Measurements from ENCODE around the gene FALEC. TPM values are rescaled to one million over a fixed set of nuclear protein-coding genes. Genes with fewer than 3 reads are reported as not detected.

Gene FALEC
- total RNA-seq, 2 experiments from 2014 or later: not detected

DNA sequence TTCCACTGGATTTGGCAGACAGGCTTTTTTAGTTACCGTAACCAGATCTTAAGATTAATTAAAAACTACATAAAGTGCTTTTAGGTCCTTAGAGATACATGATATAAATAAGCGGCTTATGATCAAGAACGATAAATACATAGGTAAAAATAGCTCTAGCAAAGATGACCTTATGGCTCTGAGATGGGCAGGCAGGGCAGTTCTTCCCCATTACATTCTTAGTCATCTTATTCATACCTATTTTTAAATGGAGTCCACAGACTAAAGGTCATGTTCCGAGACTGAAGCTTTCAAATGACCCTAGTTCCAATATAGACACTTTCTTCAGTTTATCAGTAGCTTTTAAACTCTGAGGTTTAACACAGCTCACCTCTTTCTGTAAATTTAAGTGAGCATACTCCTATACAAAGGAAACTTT, 59.5 kb downstream of the FALEC start:
- peak overlapping the region; percentile 84 for H3K4me3 ChIP-seq (ENCODE audit: low read length)
- peaks cover 97% of the 10 kb centered on the region for H3K36me3 Mint-ChIP-seq (ENCODE audit: low read depth)
- peaks cover 54% of the 10 kb centered on the region for H3K4me1 ChIP-seq (ENCODE audit: insufficient read depth, low read length)
- peaks cover 68% of the 10 kb centered on the region for H3K4me1 Mint-ChIP-seq (ENCODE audit: low read depth)
- peak overlapping the region; percentile 98 for H3K27ac Mint-ChIP-seq
- H3K27me3 ChIP-seq (ENCODE audit: control insufficient read depth in 1 of 2, insufficient read depth in 2 of 2, low read length in 2 of 2): no peaks in the 10 kb centered on the region
- H3K36me3 ChIP-seq (ENCODE audit: insufficient read depth, low read length): peaks cover 84% of the 10 kb centered on the region
- H3K9me3 ChIP-seq (ENCODE audit: control insufficient read depth in 1 of 2, insufficient read depth in 1 of 2, low read length in 2 of 2): no peaks in the 10 kb centered on the region
- DNase-seq (peak in 1 of 14 experiments; percentile 7), ATAC-seq (ENCODE audit: poor library complexity) (no peak)
- TF ChIP-seq, protein P1, sequence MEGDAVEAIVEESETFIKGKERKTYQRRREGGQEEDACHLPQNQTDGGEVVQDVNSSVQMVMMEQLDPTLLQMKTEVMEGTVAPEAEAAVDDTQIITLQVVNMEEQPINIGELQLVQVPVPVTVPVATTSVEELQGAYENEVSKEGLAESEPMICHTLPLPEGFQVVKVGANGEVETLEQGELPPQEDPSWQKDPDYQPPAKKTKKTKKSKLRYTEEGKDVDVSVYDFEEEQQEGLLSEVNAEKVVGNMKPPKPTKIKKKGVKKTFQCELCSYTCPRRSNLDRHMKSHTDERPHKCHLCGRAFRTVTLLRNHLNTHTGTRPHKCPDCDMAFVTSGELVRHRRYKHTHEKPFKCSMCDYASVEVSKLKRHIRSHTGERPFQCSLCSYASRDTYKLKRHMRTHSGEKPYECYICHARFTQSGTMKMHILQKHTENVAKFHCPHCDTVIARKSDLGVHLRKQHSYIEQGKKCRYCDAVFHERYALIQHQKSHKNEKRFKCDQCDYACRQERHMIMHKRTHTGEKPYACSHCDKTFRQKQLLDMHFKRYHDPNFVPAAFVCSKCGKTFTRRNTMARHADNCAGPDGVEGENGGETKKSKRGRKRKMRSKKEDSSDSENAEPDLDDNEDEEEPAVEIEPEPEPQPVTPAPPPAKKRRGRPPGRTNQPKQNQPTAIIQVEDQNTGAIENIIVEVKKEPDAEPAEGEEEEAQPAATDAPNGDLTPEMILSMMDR (IDR thresholded peaks at IDR 0.05): no peak
- no peaks in the 10 kb centered on the region for H3K27me3 Mint-ChIP-seq
- intact Hi-C loops (cut with DNase I, micrococcal nuclease): no loop called here
- H3K27ac ChIP-seq (ENCODE audit: low read depth in 1 of 2, low read length in 2 of 2): peak overlapping the region; percentile 20 to 97
- ChIA-PET CTCF (interaction anchor here (0.9 to 14.2 kb wide), 4 partner anchors 9 to 46 kb away, joined by 3 to 183 read pairs (median 6); no protein-coding TSS in a partner anchor), POLR2A (interaction anchor here (0.5 to 15.4 kb wide), 3 partner anchors 11 to 248 kb away, joined by 4 to 1538 read pairs (median 94); partner anchors contain the start of gene ENSA)
- no peaks in the 10 kb centered on the region for H3K9me3 Mint-ChIP-seq
- peak overlapping the region; percentile 98 for H3K4me3 Mint-ChIP-seq

DNA sequence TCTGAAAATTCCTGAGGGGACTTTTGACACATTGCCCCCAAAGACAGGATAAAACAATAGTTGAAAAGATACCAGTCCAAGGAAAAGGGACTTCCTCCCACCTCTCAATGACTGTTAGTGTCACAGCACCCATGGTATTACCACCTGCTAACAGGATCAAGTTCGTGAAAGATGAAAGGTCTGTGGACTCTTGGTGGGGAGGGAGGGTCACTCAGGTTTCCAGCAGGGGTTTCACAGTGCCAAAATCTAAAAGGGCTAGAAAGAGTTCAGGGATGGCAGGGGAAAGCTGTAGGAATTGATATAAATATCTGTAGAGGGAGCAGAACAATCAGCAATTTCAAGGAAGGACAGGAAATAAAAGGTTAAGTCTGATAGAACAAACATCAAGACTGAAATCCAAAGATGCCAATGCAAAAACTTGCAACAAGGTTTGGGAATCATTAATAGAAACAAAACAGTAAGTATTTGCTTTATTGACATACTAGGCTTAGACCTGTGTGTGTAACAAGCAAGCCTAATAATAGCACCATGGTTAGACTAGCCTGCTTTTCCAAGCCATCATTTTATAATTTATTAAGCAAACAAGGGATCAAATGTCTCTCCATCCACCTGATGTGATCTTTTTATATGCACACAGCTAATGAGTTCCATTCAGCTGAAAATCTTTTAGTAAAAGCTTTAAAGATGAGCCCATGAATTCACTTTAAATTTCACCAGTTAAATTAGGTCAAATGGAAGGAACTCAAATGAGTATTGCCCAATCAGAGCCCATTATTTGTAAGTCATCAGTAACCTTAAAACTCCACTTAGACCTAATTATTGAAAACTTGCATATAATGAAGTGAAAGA, 60.2 kb downstream of the FALEC start:
- intact Hi-C loops (cut with DNase I, micrococcal nuclease): no loop called here
- Mint-ChIP-seq H3K9me3 (no peaks in the 10 kb centered on the region), H3K27me3 (no peaks in the 10 kb centered on the region), H3K4me1 (ENCODE audit: low read depth) (peaks cover 68% of the 10 kb centered on the region), H3K36me3 (ENCODE audit: low read depth) (peaks cover 96% of the 10 kb centered on the region), H3K27ac (peak overlapping the region; percentile 98), H3K4me3 (peak overlapping the region; percentile 98)
- DNase-seq (peak in 1 of 14 experiments; percentile 6), ATAC-seq (ENCODE audit: poor library complexity) (no peak)
- Histone ChIP-seq H3K27me3 (ENCODE audit: control insufficient read depth in 1 of 2, insufficient read depth in 2 of 2, low read length in 2 of 2) (no peaks in the 10 kb centered on the region), H3K4me1 (ENCODE audit: insufficient read depth, low read length) (peaks cover 53% of the 10 kb centered on the region), H3K27ac (ENCODE audit: low read depth in 1 of 2, low read length in 2 of 2) (peak overlapping the region; percentile 37 to 97), H3K4me3 (ENCODE audit: low read length) (peak overlapping the region; percentile 84), H3K36me3 (ENCODE audit: insufficient read depth, low read length) (peaks cover 79% of the 10 kb centered on the region), H3K9me3 (ENCODE audit: control insufficient read depth in 1 of 2, insufficient read depth in 1 of 2, low read length in 2 of 2) (no peaks in the 10 kb centered on the region)
- ChIA-PET POLR2A (interaction anchor here (0.5 to 15.4 kb wide), 5 partner anchors 11 to 689 kb away, joined by 4 to 1538 read pairs (median 51); partner anchors contain the start of gene ENSA), CTCF (interaction anchor here (0.9 to 14.2 kb wide), 5 partner anchors 8 to 46 kb away, joined by 3 to 183 read pairs (median 8); no protein-coding TSS in a partner anchor)
- TF ChIP-seq, protein P1 (IDR thresholded peaks at IDR 0.05): no peak

DNA sequence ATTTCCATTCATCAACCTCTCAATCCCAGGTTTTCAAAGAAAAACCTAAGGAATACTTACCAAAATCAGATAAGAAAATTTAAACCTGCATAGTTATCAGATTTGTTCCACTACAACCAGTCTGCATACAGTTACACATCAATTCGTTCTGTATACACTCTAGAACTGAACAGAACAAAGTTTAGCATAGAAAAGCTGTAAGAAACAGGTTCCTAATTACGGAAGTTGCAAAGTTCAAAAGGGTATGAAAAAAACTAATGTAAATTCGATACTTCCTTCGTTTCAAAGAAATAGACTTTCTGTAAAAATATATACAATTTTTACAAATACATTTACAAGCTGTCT, 60.8 kb downstream of the FALEC start:
- Histone ChIP-seq H3K4me3 (ENCODE audit: low read length) (peak overlapping the region; percentile 84), H3K27me3 (ENCODE audit: control insufficient read depth in 1 of 2, insufficient read depth in 2 of 2, low read length in 2 of 2) (no peaks in the 10 kb centered on the region), H3K36me3 (ENCODE audit: insufficient read depth, low read length) (peaks cover 73% of the 10 kb centered on the region), H3K27ac (ENCODE audit: low read depth in 1 of 2, low read length in 2 of 2) (peak overlapping the region; percentile 37 to 97), H3K4me1 (ENCODE audit: insufficient read depth, low read length) (peaks cover 48% of the 10 kb centered on the region), H3K9me3 (ENCODE audit: control insufficient read depth in 1 of 2, insufficient read depth in 1 of 2, low read length in 2 of 2) (no peaks in the 10 kb centered on the region)
- ChIA-PET CTCF (interaction anchor here (1.1 to 14.2 kb wide), 5 partner anchors 8 to 45 kb away, joined by 3 to 183 read pairs (median 8); no protein-coding TSS in a partner anchor), POLR2A (interaction anchor here (0.8 to 15.4 kb wide), 8 partner anchors 12 to 689 kb away, joined by 3 to 1538 read pairs (median 10); partner anchors contain the start of genes CTSS, ENSA and RPRD2)
- DNase-seq (peak in 1 of 14 experiments; percentile 8), ATAC-seq (ENCODE audit: poor library complexity) (no peak)
- TF ChIP-seq, protein P1 (IDR thresholded peaks at IDR 0.05): no peak
- intact Hi-C loops (cut with DNase I, micrococcal nuclease): no loop called here
- peak overlapping the region; percentile 98 for H3K27ac Mint-ChIP-seq
- peak overlapping the region; percentile 98 for H3K4me3 Mint-ChIP-seq
- peaks cover 66% of the 10 kb centered on the region for H3K4me1 Mint-ChIP-seq (ENCODE audit: low read depth)
- H3K9me3 Mint-ChIP-seq: no peaks in the 10 kb centered on the region
- peaks cover 94% of the 10 kb centered on the region for H3K36me3 Mint-ChIP-seq (ENCODE audit: low read depth)
- no peaks in the 10 kb centered on the region for H3K27me3 Mint-ChIP-seq
